Astrocyte (in vitro differentiated cells and primary cell): Measurements from ENCODE around the gene BSND. TPM values are rescaled to one million over a fixed set of nuclear protein-coding genes. Genes with fewer than 3 reads are reported as not detected.
A peak's percentile ranks its signal among the peaks of the same experiment; 100 is the strongest.

Source experiments
- DNase-seq: peaks from one replicate; pipeline ENCODE4 v3.0.0-alpha.2; 2010; ENCODE audit warnings: low read depth
- FAIRE-seq: peaks from 2 replicates; lab custom pipeline; 2011; peaks lifted over from hg19 to GRCh38; lab: Jason Lieb, UNC
- H2AFZ ChIP-seq: 2 replicates; pipeline ENCODE4 v1.6.0; 2012; ENCODE audit warnings: low read depth, low read length, inconsistent platforms
- H3K27ac ChIP-seq: 2 replicates; pipeline ENCODE4 v1.5.1; 2011; ENCODE audit warnings: low read depth, low read length, inconsistent platforms
- H3K27me3 ChIP-seq: 2 replicates; pipeline ENCODE4 v1.6.0; 2011; ENCODE audit warnings: low read length, inconsistent platforms; ENCODE audit not compliant: insufficient read depth
- H3K36me3 ChIP-seq: 2 replicates; pipeline ENCODE4 v1.5.1; 2011; ENCODE audit warnings: low read length, inconsistent platforms; ENCODE audit not compliant: insufficient read depth
- H3K4me1 ChIP-seq: 2 replicates; pipeline ENCODE4 v1.5.1; 2011; ENCODE audit warnings: low read length, inconsistent platforms; ENCODE audit not compliant: insufficient read depth
- H3K4me2 ChIP-seq: 2 replicates; pipeline ENCODE4 v1.6.0; 2012; ENCODE audit warnings: low read length, inconsistent platforms
- H3K4me3 ChIP-seq: 2 replicates; pipeline ENCODE4 v1.5.1; 2011; ENCODE audit warnings: low read depth, mild to moderate bottlenecking, low read length, inconsistent platforms; ENCODE audit not compliant: insufficient read depth
- H3K79me2 ChIP-seq: 2 replicates; pipeline ENCODE4 v1.6.0; 2012; ENCODE audit warnings: mild to moderate bottlenecking, low read length, inconsistent platforms; ENCODE audit not compliant: insufficient read depth
- H3K9ac ChIP-seq: 2 replicates; pipeline ENCODE4 v1.6.0; 2012; ENCODE audit warnings: mild to moderate bottlenecking, low read length, inconsistent platforms
- H3K9me3 ChIP-seq: 2 replicates; pipeline ENCODE4 v1.5.1; 2012; ENCODE audit warnings: low read depth, mild to moderate bottlenecking, low read length, inconsistent platforms; ENCODE audit not compliant: insufficient read depth
- H4K20me1 ChIP-seq: 2 replicates; pipeline ENCODE4 v1.6.0; 2012; ENCODE audit warnings: low read length, inconsistent platforms; ENCODE audit not compliant: insufficient read depth
- H3K27ac Mint-ChIP-seq: one replicate; pipeline ENCODE4 v1.8.0; 2021; ENCODE audit warnings: mild to moderate bottlenecking, mixed read lengths; ENCODE audit not compliant: unreplicated experiment
- H3K27me3 Mint-ChIP-seq: one replicate; pipeline ENCODE4 v1.8.0; 2021; ENCODE audit warnings: low read depth, mixed read lengths; ENCODE audit not compliant: unreplicated experiment
- H3K36me3 Mint-ChIP-seq: one replicate; pipeline ENCODE4 v1.8.0; 2021; ENCODE audit warnings: low read depth, mixed read lengths; ENCODE audit not compliant: unreplicated experiment
- H3K4me1 Mint-ChIP-seq: one replicate; pipeline ENCODE4 v1.8.0; 2021; ENCODE audit warnings: low read depth, mixed read lengths; ENCODE audit not compliant: unreplicated experiment
- H3K4me3 Mint-ChIP-seq: one replicate; pipeline ENCODE4 v1.8.0; 2021; ENCODE audit warnings: mild to moderate bottlenecking, moderate library complexity, mixed read lengths; ENCODE audit not compliant: unreplicated experiment
- H3K9me3 Mint-ChIP-seq: one replicate; pipeline ENCODE4 v1.8.0; 2021; ENCODE audit warnings: mild to moderate bottlenecking, mixed read lengths; ENCODE audit not compliant: unreplicated experiment
- CTCF ChIP-seq: IDR thresholded peaks from 2 replicates; pipeline ENCODE4 v1.5.1; 2011; ENCODE audit warnings: low read depth, mild to moderate bottlenecking, inconsistent platforms, low read length, moderate library complexity; ENCODE audit not compliant: insufficient read depth
- EZH2 ChIP-seq: IDR thresholded peaks from 2 replicates; pipeline ENCODE4 v1.6.1; 2012; ENCODE audit warnings: mild to moderate bottlenecking, low read length, inconsistent platforms; ENCODE audit not compliant: insufficient read depth
- total RNA-seq: library from RNA; stranded (reverse); gene quantifications from 2 replicates; pipeline ENCODE4 v1.2.1, GENCODE V29; 2021

The BSND gene
- total RNA-seq, 1 donor from 2014 or later: not detected

DNA sequence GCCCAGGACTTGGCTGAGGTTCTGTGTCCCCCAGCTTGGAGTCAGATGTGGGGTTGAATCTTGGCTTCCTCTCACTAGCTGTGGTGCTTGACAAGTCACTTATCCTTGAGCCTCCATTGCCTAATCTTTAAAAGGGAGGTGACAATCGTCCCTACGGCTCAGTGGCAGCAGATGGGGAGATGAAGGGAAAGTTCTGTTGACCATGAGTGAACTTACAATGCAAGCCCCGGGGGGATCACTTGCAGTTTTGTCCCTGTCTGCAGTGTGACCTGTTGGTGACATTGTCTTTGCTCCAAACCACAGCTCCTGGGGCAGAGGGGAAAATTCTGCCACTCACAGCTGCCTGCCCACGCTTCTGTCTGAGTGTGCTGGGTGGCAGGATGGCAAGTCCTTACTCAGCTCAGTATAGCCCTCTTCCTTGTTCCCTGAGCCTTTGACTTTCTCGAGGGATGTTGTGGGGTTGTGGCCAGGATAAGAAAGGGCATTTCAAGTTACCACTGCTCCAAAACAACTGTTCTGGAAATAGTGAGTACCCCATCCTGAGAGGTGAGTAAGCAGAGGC is 42.3 kb downstream of the BSND start:
- Mint-ChIP-seq H3K27me3 (peaks cover 74% of the 10 kb centered on the region), H3K4me3 (no peak overlapping the region)

DNA sequence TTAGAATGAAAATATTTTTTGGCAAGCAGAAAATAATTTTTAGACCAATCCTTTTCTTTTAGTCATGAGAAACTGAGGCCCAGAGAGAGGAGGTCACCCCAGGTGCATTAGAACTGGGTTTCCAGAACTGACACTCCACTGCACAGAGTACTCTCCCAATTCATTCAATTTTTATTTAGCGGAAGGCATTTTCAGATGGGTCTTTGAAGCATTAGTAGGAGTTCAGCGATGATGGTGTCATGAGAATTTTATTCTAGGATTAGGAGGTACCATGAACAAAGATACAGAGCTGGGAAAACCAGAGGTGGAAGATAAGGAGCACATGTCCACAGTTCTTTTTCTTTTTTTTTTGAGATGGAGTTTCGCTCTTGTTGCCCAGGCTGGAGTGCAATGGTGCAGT is 42.9 kb downstream of the BSND start:
- Mint-ChIP-seq H3K4me3 (no peak overlapping the region), H3K36me3 (peaks cover 2% of the 10 kb centered on the region), H3K9me3 (no peaks in the 10 kb centered on the region), H3K27ac (no peak overlapping the region), H3K4me1 (peaks cover 2% of the 10 kb centered on the region), H3K27me3 (peaks cover 71% of the 10 kb centered on the region)
- TF ChIP-seq CTCF (no peak), EZH2 (no peak)
- DNase-seq (no peak), FAIRE-seq (no peak)
- no peaks in the 10 kb centered on the region for H3K36me3 ChIP-seq
- H2AFZ ChIP-seq: no peak overlapping the region
- H3K79me2 ChIP-seq: no peaks in the 10 kb centered on the region
- H3K4me3 ChIP-seq: no peak overlapping the region
- H3K4me2 ChIP-seq: no peak overlapping the region
- no peak overlapping the region for H3K27ac ChIP-seq
- H3K9me3 ChIP-seq: no peaks in the 10 kb centered on the region
- no peaks in the 10 kb centered on the region for H4K20me1 ChIP-seq
- no peak overlapping the region for H3K9ac ChIP-seq
- H3K27me3 ChIP-seq: peaks cover 61% of the 10 kb centered on the region
- H3K4me1 ChIP-seq: peaks cover 10% of the 10 kb centered on the region

More for the DNA sequence above, 42.3 kb downstream of the BSND start:
- Histone ChIP-seq H3K9ac (no peak overlapping the region), H4K20me1 (no peaks in the 10 kb centered on the region), H3K4me1 (peaks cover 10% of the 10 kb centered on the region), H3K4me2 (peak overlapping the region; percentile 15), H3K9me3 (no peaks in the 10 kb centered on the region), H3K79me2 (no peaks in the 10 kb centered on the region), H3K27me3 (peaks cover 67% of the 10 kb centered on the region), H3K36me3 (no peaks in the 10 kb centered on the region), H2AFZ (no peak overlapping the region), H3K4me3 (no peak overlapping the region), H3K27ac (no peak overlapping the region)
- Mint-ChIP-seq H3K36me3 (peaks cover 2% of the 10 kb centered on the region), H3K9me3 (no peaks in the 10 kb centered on the region), H3K27ac (no peak overlapping the region), H3K4me1 (peaks cover 2% of the 10 kb centered on the region)
- TF ChIP-seq EZH2 (no peak), CTCF (no peak)
- no peak for FAIRE-seq
- DNase-seq: no peak

- H3K9me3 ChIP-seq: no peaks in the 10 kb centered on the region
- H3K9ac ChIP-seq: no peak overlapping the region
- H3K27me3 ChIP-seq: peaks cover 47% of the 10 kb centered on the region
- H3K27me3 Mint-ChIP-seq: peaks cover 70% of the 10 kb centered on the region
- TF ChIP-seq EZH2 (no peak), CTCF (no peak)
- H3K4me1 Mint-ChIP-seq: peaks cover 2% of the 10 kb centered on the region
- no peak overlapping the region for H3K4me3 ChIP-seq
- no peak overlapping the region for H3K4me3 Mint-ChIP-seq
- H2AFZ ChIP-seq: no peak overlapping the region
- H3K36me3 ChIP-seq: no peaks in the 10 kb centered on the region
- H3K4me2 ChIP-seq: no peak overlapping the region
- H3K36me3 Mint-ChIP-seq: no peaks in the 10 kb centered on the region
- no peak overlapping the region for H3K27ac ChIP-seq
- FAIRE-seq: no peak
- no peak for DNase-seq
- no peaks in the 10 kb centered on the region for H4K20me1 ChIP-seq
- no peaks in the 10 kb centered on the region for H3K9me3 Mint-ChIP-seq
- H3K27ac Mint-ChIP-seq: no peak overlapping the region
- H3K79me2 ChIP-seq: no peaks in the 10 kb centered on the region
- peaks cover 10% of the 10 kb centered on the region for H3K4me1 ChIP-seq
Observed at GRCh38 chr1:55043011-55043410, 44.3 kb downstream of the BSND start.
